Sigmoid colon (tissue), 7 donors: ENCODE results near the gene RAD21L1. TPM values are rescaled to one million over a fixed set of nuclear protein-coding genes. Genes with fewer than 3 reads are reported as not detected.
"Not testable (repeated sequence)": the region's sequence is repeated elsewhere in the genome, so short reads cannot be mapped to it uniquely, and the experiment has no call there.

Experiments used
- DNase-seq: peaks from one replicate; pipeline ENCODE4 v3.0.0-alpha.2; 2019
- H3K27ac ChIP-seq, 4 donors: fragments of 200-600 bp; sonication (generic); one replicate each; pipeline ENCODE4 v1.5.1; 2016 to 2019; ENCODE audit warnings: mild to moderate bottlenecking in 1 of 4
- H3K27me3 ChIP-seq, 3 donors: fragments of 200-600 bp; sonication (generic); one replicate each; pipeline ENCODE4 v1.5.1; 2019; ENCODE audit warnings: mild to moderate bottlenecking in 1 of 3
- H3K36me3 ChIP-seq, 4 donors: fragments of 200-600 bp; sonication (generic); one replicate each; pipeline ENCODE4 v1.5.1; 2016 to 2019
- H3K4me1 ChIP-seq, 4 donors: fragments of 200-600 bp; sonication (generic); one replicate each; pipeline ENCODE4 v1.5.1; 2017 to 2019
- H3K4me3 ChIP-seq, 4 donors: fragments of 200-600 bp; sonication (generic); one replicate each; pipeline ENCODE4 v1.5.1; 2017 to 2019; ENCODE audit warnings: mild to moderate bottlenecking in 2 of 4, moderate library complexity in 1 of 4
- H3K9me3 ChIP-seq, 4 donors: fragments of 200-600 bp in 3 of 4; sonication (generic) in 3 of 4; one replicate each; pipeline versions ENCODE4 v1.5.1 to v1.6.1; 2013 to 2019
- CTCF ChIP-seq, 4 experiments: fragments of 450-650 bp in 3 of 4; fragments of 200-600 bp in 1 of 4; IDR thresholded peaks; one replicate each; pipeline ENCODE4 v1.5.1; 2016 to 2019; ENCODE audit warnings: antibody characterized with exemption in 4 of 4, mild to moderate bottlenecking in 3 of 4, moderate library complexity in 2 of 4
- EP300 ChIP-seq, 4 donors: sonication (generic); formaldehyde crosslinking; IDR thresholded peaks; one replicate each; pipeline ENCODE4 v1.6.1; 2017; ENCODE audit warnings: antibody characterized with exemption in 4 of 4
- POLR2A ChIP-seq, 2 donors: fragments of 450-650 bp; IDR thresholded peaks; one replicate each; pipeline ENCODE4 v1.6.1; 2016; ENCODE audit warnings: antibody characterized with exemption in 2 of 2, mild to moderate bottlenecking in 2 of 2, moderate library complexity in 2 of 2
- POLR2AphosphoS5 ChIP-seq, 4 donors: sonication (generic); formaldehyde crosslinking; IDR thresholded peaks; one replicate each; pipeline ENCODE4 v1.6.1; 2017; ENCODE audit warnings: antibody characterized with exemption in 4 of 4
- WGBS, 2 donors: extraction: QIAGEN DNeasy Blood & Tissue Kit; methylation state at CpG; one replicate each; pipeline ENCODE4 v1.1.7; 2013; 5-methylcytosine and 5-hydroxymethylcytosine counted together
- intact Hi-C: fragments of 100-400 bp; cut with DNase I; formaldehyde crosslinking; loops from one replicate; pipeline ENCODE4 v1.15.1; 2023
- polyA plus RNA-seq, 3 donors: library from polyadenylated mRNA; stranded (reverse); fragments of 200-250 nt; gene quantifications; one replicate each; pipeline ENCODE4 v1.2.3, GENCODE V29; 2013
- total RNA-seq, 4 donors: library from RNA; depleted of rRNA; stranded (reverse); fragments of >200 nt; gene quantifications; one replicate each; pipeline ENCODE4 v1.1.0, GENCODE V29; 2016
- donor health status: healthy with polysubstance abuse.
- donor health status: Bipolar disorder and iron deficiency.
- donor health status: healthy.

Gene RAD21L1
- total and polyA plus RNA-seq, 7 donors = not detected

- intact Hi-C loops = no loop called here
- Histone ChIP-seq H3K27me3 (peaks cover 0 to 17% (median 0%) of the 10 kb centered on the region in 3 donors), H3K36me3 (no peaks in the 10 kb centered on the region), H3K9me3 (no peaks in the 10 kb centered on the region), H3K4me1 (no peaks in the 10 kb centered on the region), H3K4me3 (no peak overlapping the region), H3K27ac (no peak overlapping the region)
- TF ChIP-seq POLR2A (IDR thresholded peaks at IDR 0.05) (no peak), CTCF (IDR thresholded peaks at IDR 0.05) (no peak), POLR2AphosphoS5 (IDR thresholded peaks at IDR 0.05) (no peak), EP300 (IDR thresholded peaks at IDR 0.05) (no peak)
- DNase-seq = no peak
Observed at GRCh38 chr20:1241456-1241855, 15.6 kb downstream of the RAD21L1 start.

GRCh38 chr20:1242099-1242498 lies 16.3 kb downstream of the RAD21L1 start:
- Histone ChIP-seq H3K4me1 (no peaks in the 10 kb centered on the region), H3K27ac (no peak overlapping the region), H3K4me3 (no peak overlapping the region), H3K9me3 (no peaks in the 10 kb centered on the region), H3K36me3 (no peaks in the 10 kb centered on the region), H3K27me3 (peaks cover 0 to 17% (median 0%) of the 10 kb centered on the region in 3 donors)
- intact Hi-C loops = no loop called here
- 84 to 88% methylated on average over 3 of the region's 3 CpGs for WGBS, 2 donors
- no peak for DNase-seq
- no peak for TF ChIP-seq EP300 (IDR thresholded peaks at IDR 0.05)

- TF ChIP-seq POLR2AphosphoS5 (IDR thresholded peaks at IDR 0.05) (no peak), EP300 (IDR thresholded peaks at IDR 0.05) (no peak), POLR2A (IDR thresholded peaks at IDR 0.05) (no peak), CTCF (IDR thresholded peaks at IDR 0.05) (no peak)
- Histone ChIP-seq H3K27ac (no peak overlapping the region), H3K36me3 (no peaks in the 10 kb centered on the region), H3K27me3 (peaks cover 0 to 17% (median 0%) of the 10 kb centered on the region in 3 donors), H3K4me1 (no peaks in the 10 kb centered on the region), H3K9me3 (no peaks in the 10 kb centered on the region), H3K4me3 (no peak overlapping the region)
- DNase-seq = no peak
- intact Hi-C loops = no loop called here
- WGBS, 2 donors = 43 to 82% methylated on average over 2 of the region's 2 CpGs
Observed at GRCh38 chr20:1242530-1242929, 16.7 kb downstream of the RAD21L1 start.

GRCh38 chr20:1245578-1245977 lies 19.7 kb downstream of the RAD21L1 start:
- Histone ChIP-seq H3K4me3 (no peak overlapping the region), H3K36me3 (no peaks in the 10 kb centered on the region), H3K27me3 (peaks cover 0 to 12% (median 0%) of the 10 kb centered on the region in 3 donors), H3K27ac (no peak overlapping the region), H3K4me1 (no peaks in the 10 kb centered on the region), H3K9me3 (no peaks in the 10 kb centered on the region)
- 75 to 82% methylated on average over 2 of the region's 2 CpGs for WGBS, 2 donors
- intact Hi-C loops = no loop called here
- DNase-seq = no peak
- TF ChIP-seq POLR2AphosphoS5 (IDR thresholded peaks at IDR 0.05) (no peak), EP300 (IDR thresholded peaks at IDR 0.05) (no peak), POLR2A (IDR thresholded peaks at IDR 0.05) (no peak), CTCF (IDR thresholded peaks at IDR 0.05) (no peak)

GRCh38 chr20:1247689-1248088 lies 21.8 kb downstream of the RAD21L1 start:
- Histone ChIP-seq H3K4me1 (no peaks in the 10 kb centered on the region), H3K9me3 (no peaks in the 10 kb centered on the region), H3K27ac (no peak overlapping the region), H3K27me3 (no peaks in the 10 kb centered on the region), H3K36me3 (no peaks in the 10 kb centered on the region), H3K4me3 (no peak overlapping the region)
- no peak for TF ChIP-seq POLR2AphosphoS5 (IDR thresholded peaks at IDR 0.05)
- TF ChIP-seq CTCF (IDR thresholded peaks at IDR 0.05) = no peak
- TF ChIP-seq POLR2A (IDR thresholded peaks at IDR 0.05) = no peak
- TF ChIP-seq EP300 (IDR thresholded peaks at IDR 0.05) = no peak
- no peak for DNase-seq
- intact Hi-C loops = no loop called here

GRCh38 chr20:1250282-1250681 lies 24.4 kb downstream of the RAD21L1 start:
- H3K4me3 ChIP-seq, H3K9me3 ChIP-seq, H3K27ac ChIP-seq, DNase-seq, H3K36me3 ChIP-seq, H3K27me3 ChIP-seq, H3K4me1 ChIP-seq, intact Hi-C loops: not testable (repeated sequence)
- WGBS, 2 donors = 91 to 93% methylated on average over 2 of the region's 2 CpGs
